Caco-2 (cell line): ENCODE results near the gene CCDC60. TPM values are rescaled to one million over a fixed set of nuclear protein-coding genes. Genes with fewer than 3 reads are reported as not detected.

Experiments used
- BruUV-seq: library from RNA; stranded (reverse); fragments of 400-500 nt; replicated peaks from 2 replicates; lab custom pipeline; 2021; lab: Mats Ljungman, UMichigan
- CTCF ChIA-PET: fragments of 300-600 bp; sonication (Branson Sonifier 250); formaldehyde crosslinking; loops from one replicate; lab custom pipeline; 2022; ENCODE audit warnings: antibody characterized with exemption; lab: Charles Lee
- POLR2A ChIA-PET: fragments of 300-600 bp; sonication (Branson Sonifier 250); formaldehyde crosslinking; loops from one replicate; lab custom pipeline; 2022; ENCODE audit warnings: antibody characterized with exemption; lab: Charles Lee
- DNase-seq, 2 experiments: peaks; one replicate each; pipeline versions ENCODE4 v3.0.0 to v3.0.0-alpha.2; 2020 to 2022
- H3K27me3 ChIP-seq: replicated peaks from 2 replicates; pipeline ENCODE4 v1.6.0; 2011; ENCODE audit warnings: low read length; ENCODE audit not compliant: control insufficient read depth, insufficient read depth
- H3K36me3 ChIP-seq: 2 replicates; pipeline ENCODE4 v1.5.1; 2011; ENCODE audit warnings: low read length; ENCODE audit not compliant: control insufficient read depth, insufficient read depth
- H3K4me1 ChIP-seq: fragments of 250-450 bp; sonication (Bioruptor Pico); 2 replicates; pipeline ENCODE4 v1.5.1; 2020; ENCODE audit warnings: mild to moderate bottlenecking
- H3K4me3 ChIP-seq: 2 replicates; pipeline ENCODE4 v1.5.1; 2011; ENCODE audit warnings: low read depth, mild to moderate bottlenecking, control low read depth, low read length
- H3K9me3 ChIP-seq: fragments of 250-450 bp; sonication (Bioruptor Pico); 2 replicates; pipeline ENCODE4 v1.5.1; 2020; ENCODE audit warnings: mild to moderate bottlenecking, moderate library complexity
- H3K27ac Mint-ChIP-seq: one replicate; pipeline ENCODE4 v1.8.0; 2022; ENCODE audit warnings: mixed read lengths; ENCODE audit not compliant: unreplicated experiment
- H3K27me3 Mint-ChIP-seq: one replicate; pipeline ENCODE4 v1.8.0; 2022; ENCODE audit warnings: mixed read lengths; ENCODE audit not compliant: insufficient read depth, unreplicated experiment
- H3K36me3 Mint-ChIP-seq: one replicate; pipeline ENCODE4 v1.8.0; 2022; ENCODE audit warnings: mild to moderate bottlenecking, mixed read lengths; ENCODE audit not compliant: insufficient read depth, unreplicated experiment
- H3K4me1 Mint-ChIP-seq: one replicate; pipeline ENCODE4 v1.8.0; 2022; ENCODE audit warnings: low read depth, mixed read lengths; ENCODE audit not compliant: unreplicated experiment
- H3K4me3 Mint-ChIP-seq: one replicate; pipeline ENCODE4 v1.8.0; 2022; ENCODE audit warnings: mild to moderate bottlenecking, moderate library complexity, mixed read lengths; ENCODE audit not compliant: unreplicated experiment
- H3K9me3 Mint-ChIP-seq: one replicate; pipeline ENCODE4 v1.8.0; 2022; ENCODE audit warnings: mixed read lengths; ENCODE audit not compliant: unreplicated experiment
- intact Hi-C: fragments of 100-400 bp; cut with micrococcal nuclease; formaldehyde crosslinking; loops from one replicate; pipeline ENCODE4 v1.10.0; 2022; ENCODE audit not compliant: unreplicated experiment
- total RNA-seq: library from RNA; stranded (reverse); gene quantifications from 2 replicates; pipeline ENCODE4 v1.2.3, GENCODE V29; 2022
- TF ChIP-seq, protein P1 (sequence below), 2 experiments: fragments of 200-600 bp in 1 of 2; IDR thresholded peaks; 1 replicate in 1 of 2; 2 replicates in 1 of 2; pipeline versions ENCODE4 v1.5.1 to v1.8.0; 2011 to 2022; ENCODE audit warnings: antibody characterized with exemption in 1 of 2, control low read depth in 1 of 2, inconsistent platforms in 1 of 2, low read depth in 1 of 2, low read length in 1 of 2, mild to moderate bottlenecking in 1 of 2, moderate library complexity in 1 of 2; ENCODE audit not compliant: insufficient read depth in 1 of 2, severe bottlenecking in 1 of 2, unreplicated experiment in 1 of 2

Gene CCDC60
- total RNA-seq, 1 experiment from 2014 or later, result not detected

DNA sequence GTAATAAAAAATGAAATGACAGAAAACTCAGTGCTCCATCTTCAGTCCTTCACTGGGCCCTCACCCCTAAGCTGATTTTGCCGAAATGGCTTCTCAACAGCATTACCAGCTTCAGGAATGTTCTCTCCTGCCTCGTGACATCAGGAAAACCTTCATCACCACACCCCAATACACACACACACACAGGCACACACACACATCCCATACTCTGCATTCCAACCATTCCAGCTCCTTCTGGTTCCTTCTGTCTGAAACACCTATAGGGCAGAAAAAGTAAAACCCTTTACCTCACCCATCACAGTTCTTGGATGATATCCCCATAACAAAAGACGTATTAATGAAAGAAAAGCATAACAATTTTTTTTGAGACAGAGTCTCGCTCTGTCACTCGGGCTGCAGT, 75.9 kb downstream of the CCDC60 start:
- Histone ChIP-seq H3K36me3 (no peaks in the 10 kb centered on the region), H3K4me1 (peaks cover 9% of the 10 kb centered on the region; the same call in 1 of the 2 replicates), H3K4me3 (no peak overlapping the region), H3K9me3 (no peaks in the 10 kb centered on the region), H3K27me3 (no peaks in the 10 kb centered on the region)
- BruUV-seq, result no TSS peak
- Mint-ChIP-seq H3K27ac (peak overlapping the region; percentile 51), H3K4me3 (no peak overlapping the region), H3K36me3 (no peaks in the 10 kb centered on the region), H3K27me3 (peaks cover 2% of the 10 kb centered on the region), H3K4me1 (peaks cover 16% of the 10 kb centered on the region), H3K9me3 (no peaks in the 10 kb centered on the region)
- intact Hi-C loops, result loop anchor here (5.0 kb wide), 1 partner anchor 173 kb away; no protein-coding TSS in a partner anchor
- peak; percentile 28 to 41 for DNase-seq
- ChIA-PET CTCF (interaction anchor here (0.6 kb wide), 1 partner anchor 98 kb away, joined by 3 read pairs; no protein-coding TSS in a partner anchor), POLR2A (no interaction called here)
- TF ChIP-seq, protein P1, sequence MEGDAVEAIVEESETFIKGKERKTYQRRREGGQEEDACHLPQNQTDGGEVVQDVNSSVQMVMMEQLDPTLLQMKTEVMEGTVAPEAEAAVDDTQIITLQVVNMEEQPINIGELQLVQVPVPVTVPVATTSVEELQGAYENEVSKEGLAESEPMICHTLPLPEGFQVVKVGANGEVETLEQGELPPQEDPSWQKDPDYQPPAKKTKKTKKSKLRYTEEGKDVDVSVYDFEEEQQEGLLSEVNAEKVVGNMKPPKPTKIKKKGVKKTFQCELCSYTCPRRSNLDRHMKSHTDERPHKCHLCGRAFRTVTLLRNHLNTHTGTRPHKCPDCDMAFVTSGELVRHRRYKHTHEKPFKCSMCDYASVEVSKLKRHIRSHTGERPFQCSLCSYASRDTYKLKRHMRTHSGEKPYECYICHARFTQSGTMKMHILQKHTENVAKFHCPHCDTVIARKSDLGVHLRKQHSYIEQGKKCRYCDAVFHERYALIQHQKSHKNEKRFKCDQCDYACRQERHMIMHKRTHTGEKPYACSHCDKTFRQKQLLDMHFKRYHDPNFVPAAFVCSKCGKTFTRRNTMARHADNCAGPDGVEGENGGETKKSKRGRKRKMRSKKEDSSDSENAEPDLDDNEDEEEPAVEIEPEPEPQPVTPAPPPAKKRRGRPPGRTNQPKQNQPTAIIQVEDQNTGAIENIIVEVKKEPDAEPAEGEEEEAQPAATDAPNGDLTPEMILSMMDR (IDR thresholded peaks at IDR 0.05; ENCODE audit: insufficient read depth in 1 of 2, low read depth in 1 of 2, low read length in 1 of 2, severe bottlenecking in 1 of 2, unreplicated experiment in 1 of 2), result no peak

DNA sequence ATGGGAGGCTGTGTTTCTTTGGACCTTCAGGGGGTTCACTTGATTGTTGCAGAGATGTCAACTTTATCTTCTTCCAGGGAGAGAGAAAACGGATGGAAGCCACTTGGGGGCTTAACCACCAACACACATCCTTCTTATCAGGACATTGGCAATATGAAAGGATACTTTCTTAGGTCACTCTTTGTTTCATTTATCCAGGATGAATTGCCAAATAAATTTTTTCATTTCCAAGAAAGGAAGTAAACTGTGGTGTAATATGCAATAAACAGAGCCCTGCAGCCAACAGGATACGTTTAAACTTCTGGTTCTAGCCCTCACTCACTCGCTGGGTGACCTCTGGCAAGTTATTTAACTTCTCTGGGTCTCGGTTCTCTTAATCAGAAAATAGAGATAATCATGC, 77.8 kb downstream of the CCDC60 start:
- CTCF ChIA-PET, result no interaction called here
- Mint-ChIP-seq H3K36me3 (no peaks in the 10 kb centered on the region), H3K27ac (no peak overlapping the region), H3K4me3 (no peak overlapping the region), H3K27me3 (no peaks in the 10 kb centered on the region), H3K4me1 (peaks cover 16% of the 10 kb centered on the region), H3K9me3 (no peaks in the 10 kb centered on the region)
- no peak for DNase-seq
- H3K4me1 ChIP-seq, result peaks cover 9% of the 10 kb centered on the region; the same call in 1 of the 2 replicates
- intact Hi-C loops, result loop anchor here (2.0 to 5.0 kb wide), 2 partner anchors 84 to 175 kb away; no protein-coding TSS in a partner anchor
- no peaks in the 10 kb centered on the region for H3K27me3 ChIP-seq
- H3K36me3 ChIP-seq, result no peaks in the 10 kb centered on the region
- POLR2A ChIA-PET, result no interaction called here
- H3K4me3 ChIP-seq, result no peak overlapping the region
- BruUV-seq, result no TSS peak
- no peaks in the 10 kb centered on the region for H3K9me3 ChIP-seq
- TF ChIP-seq, protein P1 (IDR thresholded peaks at IDR 0.05; ENCODE audit: insufficient read depth in 1 of 2, low read depth in 1 of 2, low read length in 1 of 2, severe bottlenecking in 1 of 2, unreplicated experiment in 1 of 2), result no peak

DNA sequence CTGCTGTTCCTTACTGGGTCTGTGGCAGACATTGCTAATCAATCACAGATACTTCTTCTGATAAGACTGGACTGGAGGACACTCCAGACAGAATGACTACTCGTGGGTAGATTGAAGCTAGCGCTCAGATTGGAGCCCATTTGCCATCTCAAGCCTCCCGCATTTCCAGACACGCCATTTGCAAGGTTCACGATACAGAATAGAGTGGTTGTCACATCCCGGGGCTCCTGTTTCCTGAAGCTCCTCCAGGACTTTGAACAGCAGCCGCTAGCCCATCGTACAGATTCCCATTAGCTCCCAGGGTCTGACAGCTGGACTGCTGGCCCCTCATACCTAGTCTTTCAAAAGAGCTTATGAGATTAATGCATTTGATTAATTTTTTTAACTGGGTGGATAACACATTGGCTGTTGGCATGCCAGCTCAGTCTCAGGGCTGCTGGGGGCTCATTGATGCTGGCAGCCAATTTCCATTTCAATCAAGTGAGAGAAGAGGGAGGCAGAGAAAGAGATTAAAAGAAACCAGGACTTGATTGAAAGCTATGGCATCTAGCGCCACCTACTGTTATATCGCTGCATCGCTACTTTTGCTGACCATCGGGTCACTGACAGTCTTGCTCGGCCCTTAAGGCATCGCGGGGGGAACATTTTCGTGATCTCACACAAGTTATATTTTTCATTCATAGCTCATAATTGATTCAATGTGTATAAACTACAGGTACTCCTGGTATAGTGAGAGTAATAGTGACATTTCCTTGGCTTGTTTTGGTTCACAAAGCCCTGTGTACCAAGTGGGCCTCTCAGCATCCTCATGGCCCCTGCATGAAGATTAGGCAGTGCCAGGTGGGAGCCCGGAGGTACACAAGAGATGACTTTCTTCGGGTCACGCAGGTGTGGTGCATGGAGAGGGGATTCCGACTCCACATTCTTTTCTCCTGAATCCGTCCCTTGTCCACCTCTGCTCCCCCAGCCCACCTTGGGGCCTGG, 78.6 kb downstream of the CCDC60 start:
- BruUV-seq, result no TSS peak
- peaks cover 9% of the 10 kb centered on the region; the same call in 1 of the 2 replicates for H3K4me1 ChIP-seq
- Mint-ChIP-seq H3K4me3 (no peak overlapping the region), H3K36me3 (no peaks in the 10 kb centered on the region), H3K4me1 (peaks cover 16% of the 10 kb centered on the region), H3K27ac (no peak overlapping the region), H3K27me3 (no peaks in the 10 kb centered on the region), H3K9me3 (no peaks in the 10 kb centered on the region)
- no peak overlapping the region for H3K4me3 ChIP-seq
- no peaks in the 10 kb centered on the region for H3K36me3 ChIP-seq
- no peaks in the 10 kb centered on the region for H3K9me3 ChIP-seq
- intact Hi-C loops, result loop anchor here (1.0 to 5.0 kb wide), 3 partner anchors 84 to 298 kb away; no protein-coding TSS in a partner anchor
- DNase-seq, result peak; percentile 63 to 69
- H3K27me3 ChIP-seq, result no peaks in the 10 kb centered on the region
- ChIA-PET CTCF (interaction anchor here (0.7 kb wide), 1 partner anchor 85 kb away, joined by 3 read pairs; no protein-coding TSS in a partner anchor), POLR2A (no interaction called here)
- TF ChIP-seq, protein P1 (IDR thresholded peaks at IDR 0.05; ENCODE audit: insufficient read depth in 1 of 2, low read depth in 1 of 2, low read length in 1 of 2, severe bottlenecking in 1 of 2, unreplicated experiment in 1 of 2), result peak; percentile 72 to 79
